ENCODE results near the gene TF.
A peak's percentile ranks its signal among the peaks of the same experiment; 100 is the strongest.

Gene TF

GRCh38 chr3:133820129-133820528, 73.9 kb downstream of the TF start:
- Histone ChIP-seq H3K27me3 (no peaks in the 10 kb centered on the region), H3K4me1 (peaks cover 0 to 6% (median 3%) of the 10 kb centered on the region in 4 donors), H3K9me3 (no peaks in the 10 kb centered on the region), H3K36me3 (peaks cover 53 to 86% (median 68%) of the 10 kb centered on the region in 3 donors), H3K27ac (no peak overlapping the region), H3K4me3 (no peak overlapping the region)
- no peak for TF ChIP-seq CTCF (IDR thresholded peaks at IDR 0.05)
- DNase-seq = no peak
- intact Hi-C loops (cut with DNase I; ENCODE audit: low total_unique reads) = loop anchor here (5.0 kb wide), 1 partner anchor 107 kb away; no protein-coding TSS in a partner anchor

- no peak overlapping the region for H3K27ac ChIP-seq
- intact Hi-C loops (cut with DNase I; ENCODE audit: low total_unique reads) = loop anchor here (5.0 kb wide), 1 partner anchor 106 kb away; no protein-coding TSS in a partner anchor
- H3K4me1 ChIP-seq = peaks cover 0 to 6% (median 3%) of the 10 kb centered on the region in 4 donors
- H3K27me3 ChIP-seq = no peaks in the 10 kb centered on the region
- DNase-seq = no peak
- H3K36me3 ChIP-seq = peaks cover 45 to 82% (median 60%) of the 10 kb centered on the region in 3 donors
- TF ChIP-seq CTCF (IDR thresholded peaks at IDR 0.05) = no peak
- no peak overlapping the region for H3K4me3 ChIP-seq
- H3K9me3 ChIP-seq = no peaks in the 10 kb centered on the region
Measured at GRCh38 chr3:133820889-133821675, 74.9 kb downstream of the TF start.

- peak; percentile 54 to 71 for DNase-seq
- Histone ChIP-seq H3K4me3 (no peak overlapping the region), H3K9me3 (no peaks in the 10 kb centered on the region), H3K27ac (no peak overlapping the region), H3K4me1 (peaks cover 0 to 6% (median 3%) of the 10 kb centered on the region in 4 donors), H3K36me3 (peaks cover 36 to 73% (median 54%) of the 10 kb centered on the region in 3 donors), H3K27me3 (no peaks in the 10 kb centered on the region)
- TF ChIP-seq CTCF (IDR thresholded peaks at IDR 0.05) = no peak
- intact Hi-C loops (cut with DNase I; ENCODE audit: low total_unique reads) = loop anchor here (5.0 kb wide), 1 partner anchor 105 kb away; no protein-coding TSS in a partner anchor
Measured at GRCh38 chr3:133821767-133822638, 75.8 kb downstream of the TF start.

- Histone ChIP-seq H3K27ac (no peak overlapping the region), H3K36me3 (peaks cover 15 to 54% (median 35%) of the 10 kb centered on the region in 3 donors), H3K4me1 (peaks cover 0 to 6% (median 3%) of the 10 kb centered on the region in 4 donors), H3K27me3 (no peaks in the 10 kb centered on the region), H3K9me3 (no peaks in the 10 kb centered on the region), H3K4me3 (no peak overlapping the region)
- TF ChIP-seq CTCF (IDR thresholded peaks at IDR 0.05) = no peak
- no peak for DNase-seq
- intact Hi-C loops (cut with DNase I; ENCODE audit: low total_unique reads) = loop anchor here (5.0 kb wide), 1 partner anchor 102 kb away; no protein-coding TSS in a partner anchor
Measured at GRCh38 chr3:133824961-133825485, 78.8 kb downstream of the TF start.

- no peak for TF ChIP-seq CTCF (IDR thresholded peaks at IDR 0.05)
- Histone ChIP-seq H3K4me3 (no peak overlapping the region), H3K9me3 (no peaks in the 10 kb centered on the region), H3K36me3 (peaks cover 7 to 43% (median 26%) of the 10 kb centered on the region in 3 donors), H3K4me1 (peaks cover 0 to 6% (median 3%) of the 10 kb centered on the region in 4 donors), H3K27ac (no peak overlapping the region), H3K27me3 (no peaks in the 10 kb centered on the region)
- intact Hi-C loops (cut with DNase I; ENCODE audit: low total_unique reads) = no loop called here
- DNase-seq = no peak
Measured at GRCh38 chr3:133825969-133826727, 80.0 kb downstream of the TF start.
